ENCODE data around the gene PIEZO1.
"Not testable (repeated sequence)": the region's sequence is repeated elsewhere in the genome, so short reads cannot be mapped to it uniquely, and the experiment has no call there.

The PIEZO1 gene

DNA sequence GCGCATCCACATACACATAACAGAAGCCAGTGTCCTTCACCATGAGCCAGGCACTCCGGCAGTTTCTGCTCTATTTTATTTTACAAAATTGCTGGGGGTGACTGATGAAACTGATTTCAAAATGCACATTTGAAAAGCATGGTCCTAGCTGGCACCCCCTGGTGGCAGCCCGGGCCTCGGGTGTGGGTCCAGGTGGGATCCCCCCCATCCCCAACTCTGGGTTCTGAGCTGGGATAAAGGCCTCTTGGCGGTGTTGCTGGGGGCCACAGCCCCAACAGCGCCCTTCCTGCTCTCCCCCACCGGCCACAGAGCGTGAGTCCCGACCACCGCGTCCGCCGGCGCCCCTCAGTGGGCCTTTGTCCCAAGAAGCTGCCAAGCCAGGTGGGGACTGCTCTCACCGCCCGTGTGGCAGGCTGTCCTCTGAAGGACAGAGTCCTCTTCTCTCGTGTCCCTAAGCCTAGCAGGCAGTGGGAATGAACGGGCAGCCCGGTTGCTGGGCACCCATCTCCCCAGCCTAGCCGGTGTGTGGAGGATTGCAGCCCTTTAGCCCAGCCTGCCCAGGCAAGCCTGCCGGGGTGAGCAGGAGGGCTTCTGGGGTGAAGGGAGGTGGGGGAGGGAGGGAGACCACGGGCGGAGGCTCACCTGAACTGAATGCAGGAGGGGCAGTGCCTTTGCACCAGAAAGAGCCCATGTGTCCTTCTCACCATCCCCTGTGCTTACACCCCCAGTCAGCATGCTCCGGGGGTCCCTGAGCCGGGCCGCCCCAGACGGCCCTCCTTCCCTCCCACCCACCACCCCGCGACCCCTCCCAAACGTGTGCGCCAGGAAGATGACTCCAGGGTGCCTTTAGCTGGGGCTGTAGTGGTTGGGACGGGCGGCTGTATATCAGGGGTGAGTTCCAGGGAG lies 99.6 kb downstream of the PIEZO1 start:
- no peak for DNase-seq

DNA sequence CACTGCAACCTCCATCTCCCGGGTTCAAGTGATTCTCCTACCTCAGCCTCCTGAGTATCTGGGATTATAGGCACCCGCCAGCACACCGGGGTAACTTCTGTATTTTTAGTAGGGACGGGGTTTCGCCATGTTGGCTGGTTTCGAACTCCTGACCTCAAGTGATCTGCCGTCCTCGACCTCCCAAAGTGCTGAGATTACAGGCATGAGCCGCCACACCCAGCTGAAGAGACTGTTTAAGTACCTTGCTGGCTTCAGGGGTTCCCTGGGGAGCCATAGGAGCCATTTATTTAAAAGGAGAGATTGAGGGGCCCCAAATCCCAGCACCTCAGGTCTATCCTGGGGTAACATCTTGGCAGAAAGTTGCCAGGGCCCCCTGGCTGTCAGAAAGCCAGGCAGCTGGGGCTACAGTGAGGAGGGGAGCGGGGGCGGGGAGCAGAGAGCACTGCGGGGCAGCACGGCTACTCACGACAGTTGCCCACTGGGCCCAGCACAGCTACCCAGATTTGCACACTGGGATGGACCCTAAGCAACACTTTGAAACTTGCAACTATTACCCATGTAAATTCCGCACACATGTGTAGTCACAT lies 100.4 kb downstream of the PIEZO1 start:
- no peak for DNase-seq

- no peak for DNase-seq
These were observed 103.1 kb downstream of the PIEZO1 start for GRCh38 chr16:88681709-88682451.

DNA sequence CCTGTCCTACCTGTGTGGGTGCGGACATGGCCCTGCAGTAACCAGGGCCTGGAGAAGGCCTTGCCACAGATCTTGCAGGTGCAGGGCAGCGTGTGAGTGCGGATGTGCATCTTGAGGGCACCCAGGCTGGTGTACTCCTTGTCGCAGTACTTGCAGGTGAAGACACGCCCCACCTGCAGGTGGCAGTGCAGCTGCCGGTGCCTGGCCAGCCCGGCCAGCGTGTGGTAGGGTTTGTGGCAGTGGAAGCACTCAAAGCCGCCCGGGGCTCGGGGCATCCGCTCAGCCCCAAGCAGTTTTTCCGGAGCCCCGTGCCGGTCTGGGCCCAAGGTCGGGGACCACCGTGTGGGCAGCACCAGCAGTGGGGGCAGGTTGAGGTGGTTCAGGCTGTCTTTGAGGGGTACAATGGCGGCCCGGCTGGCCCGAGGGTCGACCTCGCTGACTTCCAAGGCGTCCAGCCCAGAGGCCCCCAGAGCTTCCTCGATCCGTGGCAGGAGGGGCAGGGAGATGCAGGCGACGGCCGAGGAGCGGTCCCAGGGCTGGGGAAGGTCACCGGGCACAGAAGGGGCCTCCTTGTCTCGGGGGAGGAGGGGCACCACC lies 103.8 kb downstream of the PIEZO1 start:
- DNase-seq = no peak

- no peak for DNase-seq
These were observed 104.4 kb downstream of the PIEZO1 start for GRCh38 chr16:88680554-88681083.

DNA sequence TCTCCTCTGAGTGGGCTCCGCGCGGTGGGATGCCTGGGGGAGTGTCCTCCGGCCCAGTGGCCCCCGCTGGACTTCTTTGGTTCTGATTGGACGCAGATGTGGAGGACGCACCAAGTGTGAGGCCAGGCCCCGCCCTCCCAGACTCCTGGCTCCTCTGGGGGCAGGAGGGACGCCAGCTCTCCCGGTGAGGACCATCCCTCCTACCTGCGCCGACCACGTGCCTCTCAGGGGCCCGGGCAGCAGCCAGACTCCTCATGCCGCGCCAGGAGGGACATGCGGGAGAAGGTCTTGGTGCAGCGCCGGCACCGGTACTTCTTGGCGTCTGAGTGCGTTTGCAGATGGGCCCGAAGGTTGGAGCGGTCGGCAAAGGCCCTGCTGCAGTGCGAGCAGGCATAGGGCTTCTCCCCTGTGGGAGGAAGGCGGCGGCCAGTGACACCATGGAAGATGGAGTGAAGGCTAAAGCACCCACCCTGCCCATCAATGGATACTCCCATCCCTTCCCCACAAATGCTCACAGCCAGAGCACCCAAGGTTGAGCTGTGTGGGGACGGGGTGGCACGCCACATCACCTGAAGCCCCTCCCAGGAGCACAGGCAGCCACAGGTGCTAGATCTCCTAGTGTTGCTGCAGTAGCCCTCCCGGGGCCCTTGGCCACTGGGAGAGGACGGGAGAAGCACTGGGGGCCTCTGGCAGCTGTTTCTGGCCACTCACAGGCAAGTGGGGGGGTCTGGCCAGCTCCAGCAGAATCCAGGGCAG lies 106.6 kb downstream of the PIEZO1 start:
- DNase-seq = no peak

- DNase-seq = no peak
These were observed 107.3 kb downstream of the PIEZO1 start for GRCh38 chr16:88677721-88678120.

- no peak for DNase-seq
These were observed 108.3 kb downstream of the PIEZO1 start for GRCh38 chr16:88676502-88677242.

DNA sequence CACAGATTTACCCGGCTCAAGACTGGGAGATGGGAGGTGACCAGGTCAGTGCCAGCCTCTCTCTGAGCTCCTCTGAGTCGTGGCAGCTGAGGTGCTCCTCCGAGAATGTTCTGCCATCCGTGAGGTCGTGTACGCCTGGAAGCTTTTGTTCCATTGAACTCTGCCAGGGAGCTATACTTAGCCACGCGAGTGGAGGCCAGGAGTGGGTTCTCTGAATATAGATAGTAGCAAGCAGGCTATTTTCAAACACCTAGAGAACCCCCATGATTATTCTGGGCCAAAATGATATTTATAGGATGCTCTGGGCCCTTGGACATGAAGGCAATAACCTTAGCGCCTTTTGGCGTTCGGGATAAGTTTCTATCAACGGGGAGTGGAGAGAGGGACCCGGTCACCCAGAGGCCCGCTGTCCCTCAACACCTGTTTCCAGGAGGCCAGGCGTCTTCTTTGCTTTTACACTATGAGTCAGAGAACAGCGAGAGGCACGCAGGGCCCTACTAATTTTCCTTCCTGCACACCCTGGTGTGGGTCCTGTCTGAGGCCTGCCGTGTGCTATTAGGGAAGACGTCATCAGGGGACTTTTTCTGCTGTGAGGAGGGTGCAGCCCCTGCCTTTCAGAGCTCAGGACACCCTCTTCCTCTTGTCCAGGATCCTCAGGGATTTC lies 111.2 kb downstream of the PIEZO1 start:
- DNase-seq = no peak

- DNase-seq = no peak
These were observed 112.2 kb downstream of the PIEZO1 start for GRCh38 chr16:88672776-88673175.

GRCh38 chr16:88671806-88672205 lies 113.2 kb downstream of the PIEZO1 start:
- DNase-seq = no peak

DNA sequence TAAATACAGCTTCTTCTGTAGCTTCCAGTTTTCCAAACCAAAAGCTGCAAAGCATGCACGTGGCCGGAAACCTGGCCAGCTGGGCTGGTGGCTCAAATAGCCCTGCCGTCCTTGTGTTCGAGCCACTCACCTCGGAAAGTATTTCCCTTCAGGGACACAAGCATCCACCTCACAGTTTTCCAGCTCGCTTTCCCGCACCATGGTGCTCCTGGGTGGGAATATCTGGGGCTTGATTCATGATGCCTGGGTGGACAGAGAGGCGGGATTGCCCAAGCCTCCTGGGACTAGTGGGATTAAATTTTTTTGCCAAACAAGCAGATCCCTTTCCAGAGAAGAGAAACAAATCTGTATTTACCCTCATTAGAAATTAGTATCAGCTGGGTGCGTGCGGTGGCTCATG lies 115.0 kb downstream of the PIEZO1 start:
- DNase-seq = no peak

DNA sequence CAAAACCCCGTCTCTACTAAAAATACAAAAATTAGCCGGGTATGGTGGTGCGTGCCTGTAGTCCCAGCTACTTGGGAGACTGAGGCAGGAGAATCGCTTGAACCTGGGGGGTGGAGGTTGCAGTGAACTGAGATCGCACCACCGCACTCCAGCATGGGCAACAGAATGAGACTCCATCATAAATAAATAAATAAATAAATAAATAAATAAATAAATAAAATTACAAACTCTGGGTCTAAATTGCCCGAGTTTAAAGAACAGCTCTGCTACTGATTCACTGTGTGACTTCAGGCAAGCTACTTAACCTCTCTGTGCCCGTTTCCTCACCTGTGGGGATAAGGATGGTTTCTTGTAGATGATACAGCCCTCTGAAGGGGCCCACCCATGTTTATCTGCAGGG lies 115.5 kb downstream of the PIEZO1 start:
- not testable (repeated sequence) for DNase-seq

- DNase-seq = no peak
These were observed 117.6 kb downstream of the PIEZO1 start for GRCh38 chr16:88667461-88667860.

DNA sequence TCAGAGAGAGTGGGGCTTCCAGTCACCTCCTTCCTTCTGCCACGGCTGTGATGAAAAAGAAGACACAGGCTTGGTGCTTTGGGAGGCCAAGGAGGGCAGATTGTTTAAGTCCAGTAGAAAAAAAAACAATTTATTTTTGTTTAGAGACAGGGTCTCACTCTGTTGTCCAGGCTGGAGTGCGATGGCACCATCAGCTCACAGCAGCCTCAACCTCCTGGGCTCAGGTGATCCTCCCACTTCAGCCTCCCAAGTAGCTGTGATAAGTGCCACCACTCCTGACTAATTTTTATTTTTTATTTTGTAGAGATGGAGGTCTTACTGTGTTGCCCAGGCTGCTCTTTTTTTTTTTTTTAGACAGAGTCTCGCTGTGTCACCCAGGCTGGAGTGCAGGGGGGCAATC lies 119.5 kb downstream of the PIEZO1 start:
- DNase-seq = no peak
